Right ventricle myocardium superior (tissue), 1 donor: ENCODE data around the gene LPCAT2. TPM values are rescaled to one million over a fixed set of nuclear protein-coding genes. Genes with fewer than 3 reads are reported as not detected.
A peak's percentile ranks its signal among the peaks of the same experiment; 100 is the strongest.

ENCODE experiments used
- ATAC-seq: fragments of 200-7000 bp; cut with Tn5 transposase; one replicate; pipeline ENCODE4 v1.9.1; 2020; ENCODE audit warnings: mild to moderate bottlenecking; ENCODE audit not compliant: poor library complexity
- DNase-seq: peaks from one replicate; pipeline ENCODE4 v3.0.0-alpha.2; 2020
- intact Hi-C: fragments of 100-400 bp; cut with DNase I; formaldehyde crosslinking; loops from one replicate; pipeline ENCODE4 v1.11.2; 2022
- total RNA-seq: library from RNA; stranded (reverse); fragmentation: NEBNext Ultra II Directional; extraction: Animal tissue kit (Norgen Biotek cat#: 25700); gene quantifications from one replicate; pipeline ENCODE4 v1.2.1, GENCODE V29; 2021
- donor health status: DM: no; HTN: yes; CAD: no; lungs with severe emphysema.

Gene LPCAT2
- total RNA-seq, 1 donor from 2014 or later, result 9.6 TPM

GRCh38 chr16:55530316-55530856 is 21.5 kb downstream of the LPCAT2 start:
- DNase-seq, result no peak
- ATAC-seq, result no peak
- intact Hi-C loops, result no loop called here

GRCh38 chr16:55532227-55532626 is 23.4 kb downstream of the LPCAT2 start:
- no peak for DNase-seq
- ATAC-seq, result no peak
- intact Hi-C loops, result no loop called here

GRCh38 chr16:55534756-55535155 is 25.9 kb downstream of the LPCAT2 start:
- peak; percentile 50 for ATAC-seq
- intact Hi-C loops, result no loop called here

GRCh38 chr16:55539049-55539448 is 30.2 kb downstream of the LPCAT2 start:
- ATAC-seq (peak; percentile 66), DNase-seq (no peak)
- intact Hi-C loops, result no loop called here

More at GRCh38 chr16:55534756-55535155, 25.9 kb downstream of the LPCAT2 start:
- no peak for DNase-seq

- DNase-seq (no peak), ATAC-seq (peak; percentile 58)
- intact Hi-C loops, result no loop called here
Observed at GRCh38 chr16:55539488-55539887, 30.6 kb downstream of the LPCAT2 start.

GRCh38 chr16:55540221-55540620 is 31.3 kb downstream of the LPCAT2 start:
- intact Hi-C loops, result loop anchor here (10.0 kb wide), 2 partner anchors 45 to 155 kb away; no protein-coding TSS in a partner anchor
- DNase-seq (no peak), ATAC-seq (no peak)

- ATAC-seq (peak; percentile 65), DNase-seq (no peak)
- intact Hi-C loops, result loop anchor here (2.0 to 10.0 kb wide), 3 partner anchors 48 to 152 kb away; no protein-coding TSS in a partner anchor
Observed at GRCh38 chr16:55542459-55543082, 33.7 kb downstream of the LPCAT2 start.

- ATAC-seq (peak; percentile 61), DNase-seq (no peak)
- intact Hi-C loops, result loop anchor here (2.0 to 10.0 kb wide), 3 partner anchors 49 to 151 kb away; no protein-coding TSS in a partner anchor
Observed at GRCh38 chr16:55543472-55543871, 34.6 kb downstream of the LPCAT2 start.

GRCh38 chr16:55552621-55553020 is 43.7 kb downstream of the LPCAT2 start:
- ATAC-seq (no peak), DNase-seq (no peak)
- intact Hi-C loops, result no loop called here

- no peak for ATAC-seq
- no peak for DNase-seq
- intact Hi-C loops, result no loop called here
Observed at GRCh38 chr16:55555436-55555835, 46.6 kb downstream of the LPCAT2 start.

- intact Hi-C loops, result no loop called here
- DNase-seq (no peak), ATAC-seq (no peak)
Observed at GRCh38 chr16:55557186-55557585, 48.3 kb downstream of the LPCAT2 start.

GRCh38 chr16:55559233-55559632 is 50.4 kb downstream of the LPCAT2 start:
- intact Hi-C loops, result no loop called here
- DNase-seq (no peak), ATAC-seq (peak; percentile 51)

GRCh38 chr16:55559933-55560516 is 51.2 kb downstream of the LPCAT2 start:
- no peak for ATAC-seq
- DNase-seq, result no peak
- intact Hi-C loops, result no loop called here

- ATAC-seq (no peak), DNase-seq (no peak)
- intact Hi-C loops, result no loop called here
Observed at GRCh38 chr16:55561319-55561848, 52.5 kb downstream of the LPCAT2 start.

- no peak for DNase-seq
- ATAC-seq, result no peak
- intact Hi-C loops, result no loop called here
Observed at GRCh38 chr16:55562936-55563335, 54.1 kb downstream of the LPCAT2 start.

- ATAC-seq (no peak), DNase-seq (no peak)
- intact Hi-C loops, result no loop called here
Observed at GRCh38 chr16:55563797-55564196, 54.9 kb downstream of the LPCAT2 start.

- ATAC-seq, result no peak
- no peak for DNase-seq
- intact Hi-C loops, result no loop called here
Observed at GRCh38 chr16:55565086-55565485, 56.2 kb downstream of the LPCAT2 start.

- DNase-seq (no peak), ATAC-seq (no peak)
- intact Hi-C loops, result no loop called here
Observed at GRCh38 chr16:55566432-55567175, 57.7 kb downstream of the LPCAT2 start, which contains the start of gene CAPNS2. TSS of gene CAPNS2 (plus strand) at chr16:55566684. CDS start at chr16:55566757, 73 bp downstream.

GRCh38 chr16:55567382-55567781 is 58.5 kb downstream of the LPCAT2 start:
- ATAC-seq (peak; percentile 91), DNase-seq (no peak)
- intact Hi-C loops, result no loop called here
